ENCODE results near the gene KRT27. TPM values are rescaled to one million over a fixed set of nuclear protein-coding genes. Genes with fewer than 3 reads are reported as not detected.

KRT27 gene
- total RNA-seq, 2 donors from 2014 or later: 0.36 TPM; not detected in 1

- intact Hi-C loops (cut with DNase I, micrococcal nuclease): no loop called here
- DNase-seq (no peak), ATAC-seq (no peak)
Observed at GRCh38 chr17:40813804-40814203, 31.5 kb upstream of the KRT27 start.

DNA sequence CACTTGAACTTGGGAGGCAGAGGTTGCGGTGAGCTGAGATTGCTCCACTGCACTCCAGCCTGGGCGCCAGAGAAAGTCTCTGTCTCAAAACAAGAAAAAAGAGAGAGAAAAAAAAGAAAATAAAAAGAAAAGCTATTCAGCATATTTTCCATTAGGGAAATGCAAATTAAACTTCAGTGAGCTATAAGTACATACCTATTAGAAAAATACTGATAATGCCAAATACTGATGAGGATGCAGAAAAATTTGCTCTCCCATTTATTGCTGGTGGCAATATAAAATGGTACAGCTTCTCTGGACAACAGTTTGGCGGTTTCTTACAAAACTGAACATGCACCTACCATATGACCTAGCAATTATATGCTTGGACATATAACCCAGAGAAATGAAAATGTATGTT is 30.3 kb upstream of the KRT27 start:
- intact Hi-C loops (cut with DNase I, micrococcal nuclease): no loop called here
- DNase-seq: no peak
- no peak for ATAC-seq

DNA sequence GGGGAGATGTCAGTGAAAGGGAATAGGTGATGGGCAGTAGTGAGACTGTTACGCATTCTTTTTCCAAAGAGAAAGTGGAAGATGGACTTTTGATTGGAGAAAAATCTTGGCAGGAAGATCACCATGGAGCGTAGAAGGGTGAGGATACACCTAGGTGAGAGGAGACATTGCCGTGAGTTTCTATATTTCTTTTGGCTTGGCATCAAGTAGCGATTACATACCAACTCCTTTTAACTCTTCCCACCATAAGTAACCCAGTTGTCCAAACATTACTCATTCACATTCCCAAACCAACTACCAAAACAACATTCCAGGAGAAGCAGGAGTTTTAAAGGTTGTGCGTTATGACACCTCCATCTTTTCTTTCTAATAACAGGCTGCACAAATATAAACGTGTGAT is 28.1 kb upstream of the KRT27 start:
- ATAC-seq (no peak), DNase-seq (no peak)
- intact Hi-C loops (cut with DNase I, micrococcal nuclease): no loop called here

GRCh38 chr17:40809721-40810421 is 27.5 kb upstream of the KRT27 start:
- DNase-seq: no peak
- intact Hi-C loops (cut with DNase I, micrococcal nuclease): no loop called here
- no peak for ATAC-seq

- intact Hi-C loops (cut with DNase I, micrococcal nuclease): no loop called here
- DNase-seq: no peak
- no peak for ATAC-seq
Observed at GRCh38 chr17:40806131-40806530, 23.8 kb upstream of the KRT27 start.

GRCh38 chr17:40803617-40804082 is 21.3 kb upstream of the KRT27 start:
- intact Hi-C loops (cut with DNase I, micrococcal nuclease): loop anchor here in 1 of 2 donors (5.0 kb wide), 1 partner anchor 864 kb away; no protein-coding TSS in a partner anchor
- ATAC-seq: peak; percentile 100
- DNase-seq: peak; percentile 62 to 89

DNA sequence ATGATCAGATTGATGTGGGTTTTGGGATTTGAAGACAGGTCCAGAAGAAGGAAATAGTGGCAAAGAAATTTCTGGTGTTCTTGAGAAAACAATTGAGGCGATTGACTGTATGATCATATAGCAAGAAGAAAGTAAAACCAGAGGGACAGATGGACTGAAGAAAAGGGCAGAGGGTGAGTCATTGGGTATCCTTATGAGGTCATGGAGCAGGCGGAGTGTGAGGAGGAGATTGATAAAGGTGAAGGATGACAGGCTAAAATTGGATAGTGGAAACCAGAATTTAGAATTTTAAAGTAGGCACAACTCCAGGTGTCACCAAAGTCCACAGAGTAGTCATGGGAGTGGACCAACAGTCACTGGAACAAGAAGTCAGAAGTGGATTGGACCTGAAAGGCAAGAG is 18.8 kb upstream of the KRT27 start:
- ATAC-seq (no peak), DNase-seq (no peak)
- intact Hi-C loops (cut with DNase I, micrococcal nuclease): loop anchor here in 1 of 2 donors (5.0 kb wide), 1 partner anchor 866 kb away; no protein-coding TSS in a partner anchor

GRCh38 chr17:40800381-40800780 is 18.0 kb upstream of the KRT27 start:
- DNase-seq: no peak
- intact Hi-C loops (cut with DNase I, micrococcal nuclease): loop anchor here in 1 of 2 donors (5.0 kb wide), 1 partner anchor 867 kb away; no protein-coding TSS in a partner anchor
- ATAC-seq: no peak

- DNase-seq (no peak), ATAC-seq (no peak)
- intact Hi-C loops (cut with DNase I, micrococcal nuclease): loop anchor here in 1 of 2 donors (5.0 kb wide), 1 partner anchor 867 kb away; no protein-coding TSS in a partner anchor
Observed at GRCh38 chr17:40799859-40800258, 17.5 kb upstream of the KRT27 start, which contains the start of gene KRT28. TSS of gene KRT28 (minus strand) at chr17:40799959. CDS start at chr17:40799893, 66 bp downstream.

GRCh38 chr17:40796846-40797245 is 14.5 kb upstream of the KRT27 start:
- ATAC-seq: no peak
- intact Hi-C loops (cut with DNase I, micrococcal nuclease): no loop called here

GRCh38 chr17:40795019-40795667 is 12.8 kb upstream of the KRT27 start:
- DNase-seq (no peak), ATAC-seq (no peak)
- intact Hi-C loops (cut with DNase I, micrococcal nuclease): no loop called here

More at GRCh38 chr17:40796846-40797245, 14.5 kb upstream of the KRT27 start:
- no peak for DNase-seq

GRCh38 chr17:40794466-40794865 is 12.1 kb upstream of the KRT27 start:
- intact Hi-C loops (cut with DNase I, micrococcal nuclease): no loop called here
- ATAC-seq (no peak), DNase-seq (no peak)

DNA sequence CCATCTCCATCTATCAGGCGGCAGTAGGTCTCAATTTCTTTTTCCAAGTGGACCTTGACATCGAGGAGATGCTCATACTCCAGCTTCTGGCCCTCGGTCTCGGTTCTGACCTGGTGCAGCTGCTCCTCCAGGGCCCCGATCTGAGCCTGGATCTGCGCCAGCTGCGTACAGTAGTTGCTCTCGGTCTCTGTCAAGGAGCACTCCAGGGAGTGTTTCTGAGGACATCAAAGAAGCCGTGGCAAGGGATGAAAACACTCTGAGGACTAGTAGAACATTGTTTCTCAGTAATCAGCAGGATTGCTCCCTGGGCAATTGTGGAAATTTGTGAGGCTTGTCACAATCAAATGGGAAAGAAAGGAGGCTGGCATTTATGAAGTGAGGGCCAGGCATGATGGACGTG is 11.5 kb upstream of the KRT27 start:
- intact Hi-C loops (cut with DNase I, micrococcal nuclease): no loop called here
- no peak for ATAC-seq
- no peak for DNase-seq

DNA sequence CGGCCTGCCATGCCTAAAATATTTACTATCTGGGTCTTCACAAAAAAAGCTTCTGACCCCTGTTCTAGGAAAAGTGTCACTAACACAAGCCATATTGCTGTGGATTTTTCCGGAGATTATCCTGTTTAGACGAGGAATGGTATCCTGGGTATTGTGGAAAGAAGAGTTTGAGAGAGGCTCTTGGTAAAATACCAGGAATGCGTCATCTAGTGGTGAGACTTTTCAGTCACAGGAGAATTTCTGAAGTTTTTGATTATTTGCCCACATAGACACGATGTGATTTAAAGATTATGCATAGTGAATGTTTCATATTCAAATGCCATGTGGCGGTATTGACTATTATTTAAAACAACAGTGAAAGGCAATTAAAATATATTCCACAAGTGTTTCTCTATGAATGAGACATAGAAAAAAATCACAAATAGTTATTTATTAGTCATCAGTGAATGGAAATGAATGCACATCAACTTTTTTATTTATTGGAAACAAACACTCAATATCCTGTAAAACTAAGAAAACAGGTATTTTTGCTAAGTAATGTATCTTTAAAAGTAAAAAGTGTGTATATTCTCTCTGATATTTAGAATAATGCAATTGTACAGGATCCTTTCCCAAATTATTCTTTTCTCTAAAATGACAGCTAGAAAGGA is 9.6 kb upstream of the KRT27 start:
- intact Hi-C loops (cut with DNase I, micrococcal nuclease): no loop called here

GRCh38 chr17:40791111-40791510 is 8.8 kb upstream of the KRT27 start:
- ATAC-seq (no peak), DNase-seq (no peak)
- intact Hi-C loops (cut with DNase I, micrococcal nuclease): no loop called here

More for the DNA sequence above, 9.6 kb upstream of the KRT27 start:
- DNase-seq: no peak
- no peak for ATAC-seq

DNA sequence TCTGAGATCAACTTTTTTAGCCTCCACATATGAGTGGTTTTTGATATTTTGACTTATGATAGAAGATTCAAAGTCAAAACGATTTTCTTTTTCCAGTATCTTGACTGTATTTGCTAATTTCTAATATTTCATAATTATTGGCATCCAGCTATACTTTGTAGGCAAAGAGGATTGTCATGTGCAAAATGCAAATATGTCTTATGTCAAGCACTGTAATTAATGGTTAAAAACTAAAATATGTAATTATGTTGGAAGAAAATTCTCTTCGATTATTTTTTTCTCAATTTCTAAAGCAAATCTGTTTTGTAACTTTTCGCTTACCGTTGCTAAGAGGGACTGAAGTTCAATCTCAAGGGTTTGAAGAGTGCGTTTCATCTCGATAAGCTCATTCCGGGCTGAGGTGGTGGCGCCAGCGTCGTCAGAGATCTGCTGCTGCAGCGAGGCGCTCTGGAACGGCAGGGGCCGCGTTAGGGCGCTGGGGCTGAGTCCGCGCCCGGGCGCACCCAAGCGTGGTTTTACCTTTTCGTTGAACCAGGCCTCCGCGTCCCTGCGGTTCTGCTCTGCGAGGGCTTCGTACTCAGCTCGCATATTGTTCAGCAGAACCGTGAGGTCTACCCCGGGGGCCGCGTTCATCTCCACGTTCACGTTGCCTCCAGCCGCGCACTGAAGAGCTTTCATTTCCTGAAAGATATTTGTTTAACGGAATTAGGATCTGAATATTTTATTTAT is 3.0 kb downstream of the KRT27 start:
- DNase-seq (peak in 1 of 2 donors; percentile 9), ATAC-seq (no peak)
- intact Hi-C loops (cut with DNase I, micrococcal nuclease): no loop called here

DNA sequence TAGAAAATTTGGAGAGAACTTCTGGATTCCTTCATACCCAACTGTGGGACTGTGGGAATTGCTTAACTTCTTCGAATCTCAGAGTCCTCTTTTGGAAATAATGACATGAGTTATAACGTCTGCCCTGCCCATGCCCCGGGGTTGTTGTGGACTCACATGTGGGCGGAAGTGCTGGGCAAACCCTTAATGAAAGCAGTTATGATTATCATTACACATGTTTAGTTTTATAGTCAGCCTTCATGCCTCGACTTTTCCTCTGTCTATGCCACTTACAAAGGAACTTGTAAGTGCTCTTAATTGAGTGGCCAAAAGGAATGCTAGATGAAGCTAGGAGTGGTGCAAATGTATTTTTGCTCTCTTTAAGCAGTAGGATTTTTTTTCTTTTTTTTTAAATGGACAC is 3.9 kb downstream of the KRT27 start:
- intact Hi-C loops (cut with DNase I, micrococcal nuclease): no loop called here
- no peak for DNase-seq
- no peak for ATAC-seq

DNA sequence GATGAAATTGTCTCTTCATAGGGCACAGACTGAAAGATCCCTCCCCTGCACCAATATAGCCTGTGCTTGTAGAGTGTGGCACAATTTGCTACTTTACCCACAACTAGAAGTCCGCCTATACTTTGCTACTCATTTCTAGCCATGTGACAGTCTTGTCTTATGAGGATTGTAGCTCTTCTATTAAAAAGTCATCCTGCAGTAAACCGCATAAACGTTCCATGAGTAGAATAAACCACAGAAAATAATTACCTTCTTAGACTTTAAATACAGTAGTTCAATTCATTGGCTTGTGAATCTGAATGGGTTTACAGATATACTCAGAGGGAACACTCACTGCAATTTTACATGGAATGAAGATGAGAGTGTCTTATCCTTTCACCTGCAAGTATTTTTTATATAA is 4.4 kb downstream of the KRT27 start:
- intact Hi-C loops (cut with DNase I, micrococcal nuclease): no loop called here
- no peak for ATAC-seq

DNA sequence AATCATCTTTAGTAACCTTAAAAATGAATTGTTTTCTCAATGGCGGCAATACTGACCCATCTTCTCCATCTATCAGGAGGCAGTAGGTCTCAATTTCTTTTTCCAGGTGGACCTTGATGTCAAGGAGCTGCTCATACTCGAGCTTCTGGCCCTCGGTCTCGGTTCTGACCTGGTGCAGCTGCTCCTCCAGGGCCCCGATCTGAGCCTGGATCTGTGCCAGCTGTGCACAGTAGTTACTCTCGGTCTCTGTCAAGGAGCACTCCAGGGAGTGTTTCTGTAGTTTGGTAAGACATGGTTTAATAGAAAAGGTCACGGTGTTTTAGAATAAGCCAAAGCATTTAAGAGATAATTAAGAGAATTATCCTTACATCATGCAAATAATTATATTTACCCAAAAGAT is 4.9 kb downstream of the KRT27 start:
- DNase-seq: no peak
- intact Hi-C loops (cut with DNase I, micrococcal nuclease): no loop called here
- ATAC-seq: no peak

More for the DNA sequence above, 4.4 kb downstream of the KRT27 start:
- no peak for DNase-seq

Data from left colon (tissue), 2 donors.